Endothelial cell of umbilical vein (primary cell): Measurements from ENCODE around the gene TMCC2. TPM values are rescaled to one million over a fixed set of nuclear protein-coding genes. Genes with fewer than 3 reads are reported as not detected.

Experiments used
- BruUV-seq: library from RNA; stranded (reverse); fragments of 400-500 nt; replicated peaks from 2 replicates; lab custom pipeline; 2021; lab: Mats Ljungman, UMichigan
- CTCF ChIA-PET: fragments of 300-600, 350-600 bp; sonication (Branson Sonifier 250); formaldehyde crosslinking; loops from one replicate; lab custom pipeline; 2021; ENCODE audit warnings: antibody characterized with exemption, inconsistent platforms; lab: Charles Lee
- POLR2A ChIA-PET: fragments of 300-600, 350-600 bp; sonication (Branson Sonifier 250); formaldehyde crosslinking; loops from one replicate; lab custom pipeline; 2021; ENCODE audit warnings: antibody characterized with exemption, inconsistent platforms; lab: Charles Lee
- DNase-seq: peaks from one replicate; pipeline ENCODE4 v3.0.0-alpha.2; 2011; ENCODE audit warnings: low read depth, low spot score
- FAIRE-seq: peaks from 2 replicates; lab custom pipeline; 2011; peaks lifted over from hg19 to GRCh38; lab: Jason Lieb, UNC
- H2AFZ ChIP-seq: 2 replicates; pipeline ENCODE4 v1.6.0; 2012; ENCODE audit warnings: low read depth, low read length, control low read depth, inconsistent platforms
- H3K27ac ChIP-seq: 2 replicates; pipeline ENCODE4 v1.5.1; 2011; ENCODE audit warnings: low read depth, mild to moderate bottlenecking, control low read depth, low read length, moderate library complexity; ENCODE audit not compliant: insufficient read depth
- H3K27me3 ChIP-seq, 2 experiments: 2 replicates each; pipeline versions ENCODE4 v1.6.0 to v1.6.1; 2011; ENCODE audit warnings: low read length in 2 of 2, mixed read lengths in 1 of 2; ENCODE audit not compliant: control insufficient read depth in 2 of 2, insufficient read depth in 2 of 2
- H3K36me3 ChIP-seq, 2 experiments: 2 replicates in 1 of 2; 3 replicates in 1 of 2; pipeline ENCODE4 v1.5.1; 2011; ENCODE audit warnings: low read length in 2 of 2, mild to moderate bottlenecking in 1 of 2, moderate library complexity in 1 of 2; ENCODE audit not compliant: control insufficient read depth in 2 of 2, insufficient read depth in 2 of 2; ENCODE audit errors: extremely low read depth in 1 of 2
- H3K4me1 ChIP-seq: 3 replicates; pipeline ENCODE4 v1.5.1; 2011; ENCODE audit warnings: mild to moderate bottlenecking, low read length; ENCODE audit not compliant: control insufficient read depth, insufficient read depth; ENCODE audit errors: extremely low read depth
- H3K4me2 ChIP-seq: 2 replicates; pipeline ENCODE4 v1.6.1; 2011; ENCODE audit warnings: low read length, control low read depth, mixed read lengths; ENCODE audit not compliant: insufficient read depth
- H3K4me3 ChIP-seq, 3 experiments: fragments of 200-600 bp in 1 of 3; sonication (generic), shearing (Covaris generic) in 1 of 3; replicated peaks in 1 of 3; 2 replicates each; pipeline ENCODE4 v1.5.1; 2011 to 2016; ENCODE audit warnings: control low read depth in 3 of 3, low read length in 3 of 3, mild to moderate bottlenecking in 2 of 3, inconsistent platforms in 1 of 3, low read depth in 1 of 3, moderate library complexity in 1 of 3; ENCODE audit not compliant: insufficient read depth in 1 of 3
- H3K79me2 ChIP-seq: 2 replicates; pipeline ENCODE4 v1.6.0; 2012; ENCODE audit warnings: low read length, inconsistent platforms; ENCODE audit not compliant: control insufficient read depth, insufficient read depth
- H3K9ac ChIP-seq: replicated peaks from 2 replicates; pipeline ENCODE3; 2011; ENCODE audit warnings: low read length, control low read depth; ENCODE audit not compliant: insufficient read depth; ENCODE audit errors: extremely low read depth
- H3K9me1 ChIP-seq: replicated peaks from 3 replicates; pipeline ENCODE4 v1.6.0; 2011; ENCODE audit warnings: mild to moderate bottlenecking, low read length; ENCODE audit not compliant: control insufficient read depth, insufficient read depth; ENCODE audit errors: extremely low read depth
- H3K9me3 ChIP-seq: replicated peaks from 2 replicates; pipeline ENCODE4 v1.5.1; 2012; ENCODE audit warnings: low read length, inconsistent platforms; ENCODE audit not compliant: control insufficient read depth, insufficient read depth
- H4K20me1 ChIP-seq: replicated peaks from 2 replicates; pipeline ENCODE3; 2011; ENCODE audit warnings: mild to moderate bottlenecking, low read length; ENCODE audit not compliant: control insufficient read depth, insufficient read depth; ENCODE audit errors: extremely low read depth
- EZH2 ChIP-seq: IDR thresholded peaks from 2 replicates; pipeline ENCODE4 v1.6.1; 2012; ENCODE audit warnings: borderline replicate concordance, low read depth, mild to moderate bottlenecking, moderate library complexity, low read length, inconsistent platforms; ENCODE audit not compliant: severe bottlenecking
- FOS ChIP-seq: IDR thresholded peaks from 2 replicates; pipeline ENCODE4 v1.6.1; 2011; ENCODE audit warnings: mild to moderate bottlenecking, low read length, moderate library complexity, borderline replicate concordance; ENCODE audit not compliant: insufficient read depth
- GATA2 ChIP-seq: IDR thresholded peaks from 2 replicates; pipeline ENCODE4 v1.7.0; 2011; ENCODE audit warnings: low read depth, mild to moderate bottlenecking, moderate library complexity, mixed read lengths, low read length; ENCODE audit not compliant: insufficient read length, insufficient read depth
- JUN ChIP-seq: IDR thresholded peaks from 2 replicates; pipeline ENCODE4 v1.6.1; 2011; ENCODE audit warnings: borderline replicate concordance, low read depth; ENCODE audit not compliant: insufficient read length, insufficient read depth
- MYC ChIP-seq: IDR thresholded peaks from one replicate; pipeline ENCODE4 v1.6.1; 2011; ENCODE audit warnings: mild to moderate bottlenecking, low read depth, low read length
- POLR2A ChIP-seq: IDR thresholded peaks from 2 replicates; pipeline ENCODE4 v1.6.1; 2012; ENCODE audit warnings: low read depth, mild to moderate bottlenecking, control low read depth, low read length
- POLR2AphosphoS5 ChIP-seq: IDR thresholded peaks from 2 replicates; pipeline ENCODE4 v1.6.1; 2012; ENCODE audit warnings: low read depth, mild to moderate bottlenecking, control low read depth, low read length, moderate library complexity; ENCODE audit not compliant: insufficient read depth
- dilution Hi-C: fragments of 300-500 bp; cut with MboI; formaldehyde crosslinking; loops from one replicate; pipeline ENCODE4 v1.15.0; 2019; ENCODE audit warnings: low sequenced_read_pairs; ENCODE audit not compliant: extremely low pct_ligation_motif_present
- intact Hi-C: fragments of 100-400 bp; cut with micrococcal nuclease; formaldehyde crosslinking; loops from one replicate; pipeline ENCODE4 v1.10.0; 2022
- polyA plus RNA-seq, 4 experiments: library from polyadenylated mRNA; depleted of rRNA in 3 of 4; stranded (reverse) in 3 of 4; unstranded in 1 of 4; fragments of >200 nt; gene quantifications; 2 replicates each; pipeline versions ENCODE4 v1.2.1 to v1.2.3, GENCODE V29; 2011 to 2012; ENCODE audit warnings: missing spikeins in 1 of 4
- total RNA-seq: library from RNA; stranded (reverse); gene quantifications from 2 replicates; pipeline ENCODE4 v1.2.3, GENCODE V29; 2021
- TF ChIP-seq, protein P1 (sequence below), 2 donors: IDR thresholded peaks; 1 replicate in 1 of 2; 2 replicates in 1 of 2; pipeline ENCODE4 v1.5.1; 2011; ENCODE audit warnings: low read length in 2 of 2, mild to moderate bottlenecking in 2 of 2, moderate library complexity in 2 of 2, control low read depth in 1 of 2, inconsistent platforms in 1 of 2, low read depth in 1 of 2; ENCODE audit not compliant: insufficient read depth in 1 of 2; ENCODE audit errors: extremely low read depth in 1 of 2
- TF ChIP-seq, protein P2 (sequence below): IDR thresholded peaks from 2 replicates; pipeline ENCODE4 v1.6.1; 2011; ENCODE audit not compliant: insufficient read depth, insufficient read length

TMCC2 gene
- total and polyA plus RNA-seq, 2 donors (not counting 3 experiments of a cell fraction or from before 2014, with no cell fraction given): 2.0 to 2.1 TPM

DNA sequence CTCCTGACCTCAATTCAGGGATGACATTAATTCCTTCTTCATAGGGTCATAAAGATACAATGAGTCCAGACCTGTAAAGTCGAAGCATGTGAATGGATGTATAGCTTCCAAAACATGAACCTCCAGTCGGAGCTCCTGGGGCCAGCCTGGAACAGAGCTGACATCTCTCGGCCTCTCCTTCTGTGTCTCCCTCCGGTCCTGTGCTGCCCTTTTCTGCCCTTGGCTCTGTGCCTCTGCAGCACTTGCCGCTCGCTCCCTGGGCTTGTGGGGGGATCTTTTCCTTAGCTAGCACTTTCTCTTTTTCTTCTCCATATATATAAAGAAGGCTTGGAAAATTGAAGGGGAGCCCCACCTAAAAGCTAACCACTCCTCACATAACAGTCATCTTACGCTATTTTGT, 42.5 kb downstream of the TMCC2 start:
- no peak overlapping the region for H3K9ac ChIP-seq
- FAIRE-seq: no peak
- POLR2A ChIA-PET: no interaction called here

More for the DNA sequence above, 42.5 kb downstream of the TMCC2 start:
- Histone ChIP-seq H3K9me3 (no peaks in the 10 kb centered on the region), H4K20me1 (no peaks in the 10 kb centered on the region), H3K4me2 (no peak overlapping the region), H3K27me3 (no peaks in the 10 kb centered on the region), H3K4me1 (peaks cover 29% of the 10 kb centered on the region), H3K4me3 (no peak overlapping the region), H3K27ac (peak overlapping the region; percentile 21), H2AFZ (no peak overlapping the region), H3K36me3 (no peaks in the 10 kb centered on the region), H3K79me2 (no peaks in the 10 kb centered on the region), H3K9me1 (no peaks in the 10 kb centered on the region)
- no TSS peak for BruUV-seq
- no peak for DNase-seq
- intact Hi-C loops: no loop called here
- no peak for TF ChIP-seq GATA2
- TF ChIP-seq, protein P1, sequence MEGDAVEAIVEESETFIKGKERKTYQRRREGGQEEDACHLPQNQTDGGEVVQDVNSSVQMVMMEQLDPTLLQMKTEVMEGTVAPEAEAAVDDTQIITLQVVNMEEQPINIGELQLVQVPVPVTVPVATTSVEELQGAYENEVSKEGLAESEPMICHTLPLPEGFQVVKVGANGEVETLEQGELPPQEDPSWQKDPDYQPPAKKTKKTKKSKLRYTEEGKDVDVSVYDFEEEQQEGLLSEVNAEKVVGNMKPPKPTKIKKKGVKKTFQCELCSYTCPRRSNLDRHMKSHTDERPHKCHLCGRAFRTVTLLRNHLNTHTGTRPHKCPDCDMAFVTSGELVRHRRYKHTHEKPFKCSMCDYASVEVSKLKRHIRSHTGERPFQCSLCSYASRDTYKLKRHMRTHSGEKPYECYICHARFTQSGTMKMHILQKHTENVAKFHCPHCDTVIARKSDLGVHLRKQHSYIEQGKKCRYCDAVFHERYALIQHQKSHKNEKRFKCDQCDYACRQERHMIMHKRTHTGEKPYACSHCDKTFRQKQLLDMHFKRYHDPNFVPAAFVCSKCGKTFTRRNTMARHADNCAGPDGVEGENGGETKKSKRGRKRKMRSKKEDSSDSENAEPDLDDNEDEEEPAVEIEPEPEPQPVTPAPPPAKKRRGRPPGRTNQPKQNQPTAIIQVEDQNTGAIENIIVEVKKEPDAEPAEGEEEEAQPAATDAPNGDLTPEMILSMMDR (IDR thresholded peaks at IDR 0.05; ENCODE audit: extremely low read depth in 1 of 2, insufficient read depth in 1 of 2, low read depth in 1 of 2, low read length in 2 of 2): no peak
- TF ChIP-seq JUN: no peak
- TF ChIP-seq FOS: no peak
- no peak for TF ChIP-seq POLR2AphosphoS5
- TF ChIP-seq, protein P2, sequence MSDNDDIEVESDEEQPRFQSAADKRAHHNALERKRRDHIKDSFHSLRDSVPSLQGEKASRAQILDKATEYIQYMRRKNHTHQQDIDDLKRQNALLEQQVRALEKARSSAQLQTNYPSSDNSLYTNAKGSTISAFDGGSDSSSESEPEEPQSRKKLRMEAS: no peak
- no peak for TF ChIP-seq MYC
- no peak for TF ChIP-seq POLR2A
- no peak for TF ChIP-seq EZH2
- CTCF ChIA-PET: interaction anchor here (0.6 to 17.5 kb wide), 19 partner anchors 8 to 463 kb away, joined by 3 to 1536 read pairs (median 8); partner anchors contain the start of gene NUAK2
- dilution Hi-C loops: no loop called here
